ENCODE data around the gene IYD.

Gene IYD

GRCh38 chr6:150368762-150369161 lies at the start of gene IYD:
TSS of gene IYD (plus strand) at chr6:150369012. CDS start at chr6:150369032, 20 bp downstream.
- no peak for DNase-seq

- no peak for DNase-seq
Measured at GRCh38 chr6:150319924-150320323, 48.9 kb upstream of the IYD start.

- peak in 13 of 56 donors; percentile 8 to 49 (median 17) for DNase-seq
Measured at GRCh38 chr6:150320442-150320841, 48.4 kb upstream of the IYD start.

- no peak for DNase-seq
Measured at GRCh38 chr6:150322466-150322871, 46.3 kb upstream of the IYD start.

GRCh38 chr6:150323205-150323604 lies 45.6 kb upstream of the IYD start:
- DNase-seq: no peak

- DNase-seq: no peak
Measured at GRCh38 chr6:150324044-150324443, 44.8 kb upstream of the IYD start.

GRCh38 chr6:150325066-150325772 lies 43.6 kb upstream of the IYD start:
- no peak for DNase-seq

GRCh38 chr6:150327117-150327774 lies 41.6 kb upstream of the IYD start:
- no peak for DNase-seq

GRCh38 chr6:150328744-150329405 lies 39.9 kb upstream of the IYD start:
- no peak for DNase-seq

- no peak for DNase-seq
Measured at GRCh38 chr6:150331344-150331743, 37.5 kb upstream of the IYD start.

GRCh38 chr6:150332939-150333584 lies 35.8 kb upstream of the IYD start:
- DNase-seq: no peak

GRCh38 chr6:150333585-150333941 lies 35.2 kb upstream of the IYD start:
- DNase-seq: no peak

- DNase-seq: peak in 12 of 56 donors; percentile 1 to 58 (median 9)
Measured at GRCh38 chr6:150334790-150335783, 33.7 kb upstream of the IYD start.

- DNase-seq: no peak
Measured at GRCh38 chr6:150336299-150336698, 32.5 kb upstream of the IYD start.

GRCh38 chr6:150336708-150337107 lies 32.1 kb upstream of the IYD start:
- DNase-seq: no peak

- DNase-seq: no peak
Measured at GRCh38 chr6:150342126-150342525, 26.7 kb upstream of the IYD start.

- no peak for DNase-seq
Measured at GRCh38 chr6:150343434-150343833, 25.4 kb upstream of the IYD start.

- DNase-seq: no peak
Measured at GRCh38 chr6:150345781-150346180, 23.0 kb upstream of the IYD start.

GRCh38 chr6:150346346-150346745 lies 22.5 kb upstream of the IYD start:
- DNase-seq: no peak

- DNase-seq: no peak
Measured at GRCh38 chr6:150347845-150348244, 21.0 kb upstream of the IYD start.

GRCh38 chr6:150349546-150349945 lies 19.3 kb upstream of the IYD start:
- DNase-seq: no peak

All from amygdala (tissue), 56 donors.